Osteoblast (primary cell): ENCODE results near the gene TCEAL9. TPM values are rescaled to one million over a fixed set of nuclear protein-coding genes. Genes with fewer than 3 reads are reported as not detected.
"Not testable (repeated sequence)": the region's sequence is repeated elsewhere in the genome, so short reads cannot be mapped to it uniquely, and the experiment has no call there.

ENCODE experiments used
- DNase-seq: peaks from one replicate; pipeline ENCODE4 v3.0.0; 2011; ENCODE audit warnings: low spot score, mixed read lengths; ENCODE audit not compliant: insufficient read length; ENCODE audit errors: missing footprints
- H2AFZ ChIP-seq: 2 replicates; pipeline ENCODE4 v1.6.0; 2011; ENCODE audit warnings: mild to moderate bottlenecking, low read length
- H3K27ac ChIP-seq: 2 replicates; pipeline ENCODE4 v1.5.1; 2011; ENCODE audit warnings: mild to moderate bottlenecking, low read depth, low read length, moderate library complexity
- H3K27me3 ChIP-seq: 2 replicates; pipeline ENCODE4 v1.6.0; 2012; ENCODE audit warnings: mild to moderate bottlenecking, control low read depth, inconsistent platforms, low read length, moderate library complexity; ENCODE audit not compliant: insufficient read depth
- H3K36me3 ChIP-seq: 2 replicates; pipeline ENCODE4 v1.5.1; 2011; ENCODE audit warnings: mild to moderate bottlenecking, low read length, control low read depth, moderate library complexity; ENCODE audit not compliant: insufficient read depth
- H3K4me1 ChIP-seq: 2 replicates; pipeline ENCODE4 v1.5.1; 2011; ENCODE audit warnings: mild to moderate bottlenecking, low read length, control low read depth, moderate library complexity; ENCODE audit not compliant: insufficient read depth
- H3K4me2 ChIP-seq: 2 replicates; pipeline ENCODE4 v1.6.0; 2011; ENCODE audit warnings: mild to moderate bottlenecking, low read length; ENCODE audit not compliant: insufficient read depth
- H3K4me3 ChIP-seq: fragments of 200-600 bp; sonication (generic); 3 replicates; pipeline ENCODE4 v1.5.1; 2012; ENCODE audit warnings: mild to moderate bottlenecking, low read length, inconsistent platforms; ENCODE audit not compliant: insufficient read depth
- H3K79me2 ChIP-seq: 2 replicates; pipeline ENCODE4 v1.6.0; 2012; ENCODE audit warnings: mild to moderate bottlenecking, low read length, control low read depth, inconsistent platforms; ENCODE audit not compliant: insufficient read depth
- H3K9me3 ChIP-seq: 2 replicates; pipeline ENCODE4 v1.5.1; 2011; ENCODE audit warnings: low read depth, low read length, control low read depth
- H4K20me1 ChIP-seq: 2 replicates; pipeline ENCODE4 v1.6.0; 2012; ENCODE audit warnings: mild to moderate bottlenecking, low read length, control low read depth; ENCODE audit not compliant: insufficient read depth
- total RNA-seq: library from RNA; depleted of rRNA; stranded (reverse); fragments of >200 nt; gene quantifications from 2 replicates; pipeline ENCODE4 v1.2.3, GENCODE V29; 2012
- TF ChIP-seq, protein P1 (sequence below): IDR thresholded peaks from 2 replicates; pipeline ENCODE4 v1.5.1; 2011; ENCODE audit warnings: mild to moderate bottlenecking, low read depth, low read length, moderate library complexity; ENCODE audit errors: extremely low read depth

The TCEAL9 gene
- total RNA-seq, 1 donor, result 110 TPM

DNA sequence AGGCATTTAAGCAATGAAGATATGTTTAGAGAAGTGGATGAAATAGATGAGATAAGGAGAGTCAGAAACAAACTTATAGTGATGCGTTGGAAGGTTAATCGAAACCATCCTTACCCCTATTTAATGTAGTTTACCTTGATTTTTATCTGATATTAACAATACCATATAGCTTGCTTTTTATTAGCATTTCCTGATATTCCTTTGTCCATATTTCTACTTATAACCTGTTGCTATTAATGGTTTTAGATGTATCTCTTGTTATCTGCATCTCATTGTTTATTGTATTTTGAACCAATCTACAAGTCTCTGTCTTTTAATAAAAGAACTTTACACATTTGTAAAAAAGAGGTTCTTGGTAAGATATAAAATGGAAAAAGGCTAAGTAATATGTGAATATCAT is 1.6 kb downstream of the TCEAL9 start:
- TF ChIP-seq, protein P1, sequence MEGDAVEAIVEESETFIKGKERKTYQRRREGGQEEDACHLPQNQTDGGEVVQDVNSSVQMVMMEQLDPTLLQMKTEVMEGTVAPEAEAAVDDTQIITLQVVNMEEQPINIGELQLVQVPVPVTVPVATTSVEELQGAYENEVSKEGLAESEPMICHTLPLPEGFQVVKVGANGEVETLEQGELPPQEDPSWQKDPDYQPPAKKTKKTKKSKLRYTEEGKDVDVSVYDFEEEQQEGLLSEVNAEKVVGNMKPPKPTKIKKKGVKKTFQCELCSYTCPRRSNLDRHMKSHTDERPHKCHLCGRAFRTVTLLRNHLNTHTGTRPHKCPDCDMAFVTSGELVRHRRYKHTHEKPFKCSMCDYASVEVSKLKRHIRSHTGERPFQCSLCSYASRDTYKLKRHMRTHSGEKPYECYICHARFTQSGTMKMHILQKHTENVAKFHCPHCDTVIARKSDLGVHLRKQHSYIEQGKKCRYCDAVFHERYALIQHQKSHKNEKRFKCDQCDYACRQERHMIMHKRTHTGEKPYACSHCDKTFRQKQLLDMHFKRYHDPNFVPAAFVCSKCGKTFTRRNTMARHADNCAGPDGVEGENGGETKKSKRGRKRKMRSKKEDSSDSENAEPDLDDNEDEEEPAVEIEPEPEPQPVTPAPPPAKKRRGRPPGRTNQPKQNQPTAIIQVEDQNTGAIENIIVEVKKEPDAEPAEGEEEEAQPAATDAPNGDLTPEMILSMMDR, result no peak
- Histone ChIP-seq H2AFZ (no peak overlapping the region), H3K4me2 (peak overlapping the region; percentile 52), H3K4me1 (no peaks in the 10 kb centered on the region), H3K79me2 (peaks cover 22% of the 10 kb centered on the region), H3K36me3 (no peaks in the 10 kb centered on the region), H3K27ac (no peak overlapping the region), H3K27me3 (no peaks in the 10 kb centered on the region), H4K20me1 (no peaks in the 10 kb centered on the region), H3K9me3 (no peaks in the 10 kb centered on the region), H3K4me3 (peak overlapping the region; percentile 86)
- no peak for DNase-seq

DNA sequence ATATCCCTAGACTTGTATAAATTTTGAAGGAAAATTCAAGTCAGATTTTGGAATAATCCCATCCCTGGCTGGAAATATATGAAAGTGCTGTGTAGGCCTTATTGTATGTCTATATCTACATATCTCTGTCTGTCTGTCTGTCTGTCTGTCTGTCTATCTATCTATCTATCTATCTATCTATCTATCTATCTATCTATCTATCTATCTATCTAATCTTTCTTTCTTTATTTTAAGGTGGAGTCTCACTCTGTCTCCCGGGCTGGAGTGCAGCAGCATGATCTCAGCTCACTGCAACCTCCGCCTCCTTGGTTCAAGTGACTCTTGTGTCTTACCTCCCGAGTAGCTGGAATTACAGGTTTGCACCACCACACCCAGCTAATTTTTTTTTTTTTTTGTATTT is 3.3 kb downstream of the TCEAL9 start:
- H3K27me3 ChIP-seq, H3K9me3 ChIP-seq, H3K4me3 ChIP-seq, H4K20me1 ChIP-seq, DNase-seq, H3K4me2 ChIP-seq, H2AFZ ChIP-seq, H3K4me1 ChIP-seq, H3K36me3 ChIP-seq, H3K27ac ChIP-seq: not testable (repeated sequence)
- peaks cover 22% of the 10 kb centered on the region for H3K79me2 ChIP-seq

DNA sequence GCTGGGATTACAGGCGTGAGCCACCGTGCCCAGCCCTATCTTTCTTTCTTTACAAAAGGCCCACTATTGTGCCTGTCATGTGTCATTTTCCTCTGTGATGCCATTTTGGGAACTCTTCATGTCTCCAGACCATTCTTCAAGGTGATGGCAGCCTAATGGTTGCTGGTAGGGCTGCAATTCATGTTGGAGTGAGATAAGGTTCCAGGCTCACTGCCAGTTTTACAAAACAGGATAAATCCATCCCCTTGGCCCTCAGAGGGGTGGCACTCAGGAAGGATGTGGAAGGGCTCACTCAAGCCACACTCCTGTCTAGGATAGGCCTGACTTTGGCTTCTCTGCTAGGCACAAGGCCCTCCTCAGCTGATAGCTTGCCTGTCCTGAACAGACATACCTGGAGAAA is 3.8 kb downstream of the TCEAL9 start:
- H3K79me2 ChIP-seq, result peaks cover 22% of the 10 kb centered on the region
- H3K4me3 ChIP-seq, result no peak overlapping the region
- H3K36me3 ChIP-seq, result no peaks in the 10 kb centered on the region
- H3K4me2 ChIP-seq, result no peak overlapping the region
- DNase-seq, result no peak
- TF ChIP-seq, protein P1, result no peak
- no peak overlapping the region for H2AFZ ChIP-seq
- H4K20me1 ChIP-seq, result no peaks in the 10 kb centered on the region
- H3K9me3 ChIP-seq, result no peaks in the 10 kb centered on the region
- H3K27me3 ChIP-seq, result no peaks in the 10 kb centered on the region
- H3K4me1 ChIP-seq, result no peaks in the 10 kb centered on the region
- no peak overlapping the region for H3K27ac ChIP-seq

DNA sequence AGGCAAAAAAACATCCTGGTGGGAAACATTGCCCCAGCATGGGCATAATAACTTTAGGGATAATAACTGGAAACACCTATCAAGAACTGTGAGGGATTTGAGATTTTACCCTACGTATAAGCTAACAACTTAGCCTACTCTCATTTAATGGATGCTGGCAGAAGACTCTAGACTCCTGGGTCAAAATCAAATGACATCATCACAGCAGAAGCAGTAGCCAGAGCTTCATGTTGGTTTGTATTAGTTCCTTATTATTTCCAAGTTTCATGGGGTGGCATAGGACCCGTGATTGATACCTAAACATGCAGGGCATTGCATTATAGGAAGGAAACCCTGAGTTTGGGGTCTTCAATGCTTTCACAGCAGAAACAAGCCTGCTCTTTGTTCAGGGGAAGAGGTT is 4.6 kb downstream of the TCEAL9 start:
- Histone ChIP-seq H3K79me2 (peaks cover 17% of the 10 kb centered on the region), H2AFZ (no peak overlapping the region), H3K27ac (no peak overlapping the region)

More for the DNA sequence above, 4.6 kb downstream of the TCEAL9 start:
- Histone ChIP-seq H3K36me3 (no peaks in the 10 kb centered on the region), H4K20me1 (no peaks in the 10 kb centered on the region), H3K4me1 (no peaks in the 10 kb centered on the region), H3K9me3 (no peaks in the 10 kb centered on the region), H3K4me2 (no peak overlapping the region), H3K27me3 (no peaks in the 10 kb centered on the region), H3K4me3 (no peak overlapping the region)
- DNase-seq, result no peak
- TF ChIP-seq, protein P1, result no peak
